ENCODE data around the gene RAPGEF5. TPM values are rescaled to one million over a fixed set of nuclear protein-coding genes. Genes with fewer than 3 reads are reported as not detected.

Gene RAPGEF5
- total RNA-seq, 1 donor from 2014 or later = 138 TPM

GRCh38 chr7:22219739-22220493, 137.0 kb downstream of the RAPGEF5 start:
- peak; percentile 88 to 96 for DNase-seq (ENCODE audit: low read depth in 2 of 2)

GRCh38 chr7:22219036-22219435, 137.9 kb downstream of the RAPGEF5 start:
- peak in 1 of 2 donors; percentile 82 for DNase-seq (ENCODE audit: low read depth in 2 of 2)

GRCh38 chr7:22216832-22217475, 140.0 kb downstream of the RAPGEF5 start:
- peak in 1 of 2 donors; percentile 72 for DNase-seq (ENCODE audit: low read depth in 2 of 2)

- DNase-seq (ENCODE audit: low read depth in 2 of 2) = peak in 1 of 2 donors; percentile 42
Measured at GRCh38 chr7:22216309-22216708, 140.6 kb downstream of the RAPGEF5 start.

GRCh38 chr7:22214000-22214399, 143.0 kb downstream of the RAPGEF5 start:
- DNase-seq (ENCODE audit: low read depth in 2 of 2) = peak; percentile 55 to 84

GRCh38 chr7:22213081-22213480, 143.9 kb downstream of the RAPGEF5 start:
- DNase-seq (ENCODE audit: low read depth in 2 of 2) = no peak

- no peak for DNase-seq (ENCODE audit: low read depth in 2 of 2)
Measured at GRCh38 chr7:22210967-22211366, 146.0 kb downstream of the RAPGEF5 start.

GRCh38 chr7:22210355-22210754, 146.6 kb downstream of the RAPGEF5 start:
- no peak for DNase-seq (ENCODE audit: low read depth in 2 of 2)

GRCh38 chr7:22208799-22209198, 148.2 kb downstream of the RAPGEF5 start:
- no peak for DNase-seq (ENCODE audit: low read depth in 2 of 2)

- peak in 1 of 2 donors; percentile 51 for DNase-seq (ENCODE audit: low read depth in 2 of 2)
Measured at GRCh38 chr7:22207724-22208225, 149.2 kb downstream of the RAPGEF5 start.

- no peak for DNase-seq (ENCODE audit: low read depth in 2 of 2)
Measured at GRCh38 chr7:22205631-22206030, 151.3 kb downstream of the RAPGEF5 start.

- DNase-seq (ENCODE audit: low read depth in 2 of 2) = no peak
Measured at GRCh38 chr7:22204312-22204711, 152.6 kb downstream of the RAPGEF5 start.

GRCh38 chr7:22202141-22202540, 154.8 kb downstream of the RAPGEF5 start:
- no peak for DNase-seq (ENCODE audit: low read depth in 2 of 2)

GRCh38 chr7:22201186-22201880, 155.6 kb downstream of the RAPGEF5 start:
- DNase-seq (ENCODE audit: low read depth in 2 of 2) = no peak

GRCh38 chr7:22200777-22201176, 156.2 kb downstream of the RAPGEF5 start:
- no peak for DNase-seq (ENCODE audit: low read depth in 2 of 2)

GRCh38 chr7:22200238-22200637, 156.7 kb downstream of the RAPGEF5 start:
- DNase-seq (ENCODE audit: low read depth in 2 of 2) = no peak

- no peak for DNase-seq (ENCODE audit: low read depth in 2 of 2)
Measured at GRCh38 chr7:22197376-22197775, 159.6 kb downstream of the RAPGEF5 start.

- no peak for DNase-seq (ENCODE audit: low read depth in 2 of 2)
Measured at GRCh38 chr7:22196429-22196828, 160.5 kb downstream of the RAPGEF5 start.

GRCh38 chr7:22195397-22196172, 161.4 kb downstream of the RAPGEF5 start:
- DNase-seq (ENCODE audit: low read depth in 2 of 2) = no peak

- DNase-seq (ENCODE audit: low read depth in 2 of 2) = no peak
Measured at GRCh38 chr7:22194658-22195273, 162.2 kb downstream of the RAPGEF5 start.

GRCh38 chr7:22193450-22193983, 163.4 kb downstream of the RAPGEF5 start:
- no peak for DNase-seq (ENCODE audit: low read depth in 2 of 2)
